GM19099 (cell line): ENCODE results near the gene STPG3.
A peak's percentile ranks its signal among the peaks of the same experiment; 100 is the strongest.

Experiments
- POLR2A ChIP-seq: IDR thresholded peaks from 3 replicates; pipeline ENCODE4 v1.6.1; 2011; ENCODE audit warnings: low read depth; ENCODE audit not compliant: insufficient read length; ENCODE audit errors: extremely low read depth

Gene STPG3

DNA sequence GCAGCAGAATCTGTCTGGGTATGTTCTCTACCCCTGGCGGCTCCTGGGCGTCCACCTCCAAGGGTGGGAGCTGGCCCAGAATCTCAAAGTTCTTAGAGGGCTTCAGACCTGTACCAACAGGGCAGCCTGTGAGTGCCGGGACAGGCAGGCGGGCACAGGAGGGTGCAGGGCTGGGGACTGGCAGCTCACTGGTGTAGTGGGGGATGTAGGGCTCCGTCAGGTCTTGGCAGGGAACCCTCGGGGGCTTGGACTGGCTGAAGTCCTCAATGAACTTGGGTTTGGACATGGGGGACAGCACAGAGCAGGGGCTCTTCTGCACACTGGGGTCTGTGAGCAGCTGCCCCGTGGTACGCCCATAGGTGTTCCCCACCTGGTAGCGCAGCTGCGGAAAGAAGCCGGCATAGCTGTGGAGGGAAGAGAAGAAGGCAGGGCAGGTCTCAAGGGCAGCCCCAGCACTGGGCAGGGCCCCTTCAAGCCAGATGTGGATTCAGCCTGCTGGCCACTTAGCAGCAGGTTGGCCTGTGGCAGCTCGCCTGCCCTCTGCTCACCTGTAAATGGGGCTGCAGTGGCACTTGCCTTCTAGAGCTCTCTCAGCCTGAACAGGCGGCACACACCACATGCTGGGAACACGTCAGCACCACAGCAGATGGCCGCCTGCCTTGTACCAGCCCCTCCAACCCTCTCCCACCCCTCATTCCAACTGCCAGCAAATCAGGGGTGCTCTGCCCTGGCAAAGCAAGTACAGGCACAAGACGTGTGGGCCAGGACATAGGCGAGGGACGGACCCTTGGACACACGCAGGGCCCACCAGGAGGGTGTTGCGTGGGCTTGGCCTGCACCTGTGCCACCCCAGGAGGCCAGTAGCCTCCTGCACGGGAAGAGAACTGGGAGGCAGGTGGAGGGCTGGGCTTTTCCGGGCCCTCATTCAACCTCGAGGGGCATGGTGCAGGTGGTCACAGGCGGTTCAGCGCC lies 5.3 kb upstream of the STPG3 start:
- no peak for TF ChIP-seq POLR2A

DNA sequence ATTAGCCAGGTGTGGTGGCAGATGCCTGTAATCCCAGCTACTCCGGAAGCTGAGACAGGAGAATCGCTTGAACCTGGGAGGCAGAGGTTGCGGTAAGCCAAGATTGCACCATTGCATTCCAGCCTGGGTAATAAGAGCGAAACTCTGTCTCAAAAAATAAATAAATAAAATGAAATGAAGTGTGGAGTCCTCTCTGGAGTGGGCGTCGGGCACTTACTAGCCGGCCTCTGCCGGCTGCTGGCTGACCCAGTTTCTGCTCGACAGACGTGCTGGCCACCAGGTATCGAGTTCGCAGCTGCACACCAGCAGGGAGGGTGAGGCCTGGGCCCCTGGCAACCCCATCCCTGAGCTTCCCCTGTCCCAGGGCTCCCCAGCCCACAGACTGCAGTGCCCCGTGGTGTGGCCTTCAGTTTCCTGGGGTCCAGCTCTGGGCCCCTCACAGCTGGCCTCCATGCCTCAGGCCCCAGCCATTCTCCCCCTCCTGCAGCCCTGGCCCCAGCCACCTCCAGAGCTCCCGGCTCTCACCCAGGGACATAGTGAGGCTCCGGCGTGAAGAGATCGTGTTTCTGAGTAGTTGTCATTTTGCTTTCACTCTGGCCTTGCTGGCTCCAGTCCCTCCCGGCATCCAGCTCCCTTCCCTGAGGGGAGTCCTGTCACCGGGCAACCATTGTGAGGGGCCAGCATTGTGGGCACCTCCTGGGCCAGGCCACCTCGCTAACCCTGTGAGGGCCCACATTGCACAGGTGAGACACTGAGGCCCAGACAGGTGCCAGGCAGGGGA lies 3.8 kb upstream of the STPG3 start:
- no peak for TF ChIP-seq POLR2A

DNA sequence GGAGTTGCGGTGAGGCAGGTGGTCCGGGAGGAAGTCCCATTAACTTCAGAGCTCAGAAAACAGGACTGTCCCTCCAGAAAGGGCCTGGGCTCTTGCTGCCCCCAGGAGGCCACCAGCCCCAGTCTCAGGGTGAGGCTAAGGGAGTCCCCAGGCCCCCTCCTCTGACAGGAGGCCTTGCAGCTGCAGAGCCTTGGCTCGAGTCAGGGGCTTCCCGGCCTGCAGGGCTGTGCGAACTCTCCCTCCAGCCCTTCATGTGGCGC lies 3.2 kb upstream of the STPG3 start:
- no peak for TF ChIP-seq POLR2A

DNA sequence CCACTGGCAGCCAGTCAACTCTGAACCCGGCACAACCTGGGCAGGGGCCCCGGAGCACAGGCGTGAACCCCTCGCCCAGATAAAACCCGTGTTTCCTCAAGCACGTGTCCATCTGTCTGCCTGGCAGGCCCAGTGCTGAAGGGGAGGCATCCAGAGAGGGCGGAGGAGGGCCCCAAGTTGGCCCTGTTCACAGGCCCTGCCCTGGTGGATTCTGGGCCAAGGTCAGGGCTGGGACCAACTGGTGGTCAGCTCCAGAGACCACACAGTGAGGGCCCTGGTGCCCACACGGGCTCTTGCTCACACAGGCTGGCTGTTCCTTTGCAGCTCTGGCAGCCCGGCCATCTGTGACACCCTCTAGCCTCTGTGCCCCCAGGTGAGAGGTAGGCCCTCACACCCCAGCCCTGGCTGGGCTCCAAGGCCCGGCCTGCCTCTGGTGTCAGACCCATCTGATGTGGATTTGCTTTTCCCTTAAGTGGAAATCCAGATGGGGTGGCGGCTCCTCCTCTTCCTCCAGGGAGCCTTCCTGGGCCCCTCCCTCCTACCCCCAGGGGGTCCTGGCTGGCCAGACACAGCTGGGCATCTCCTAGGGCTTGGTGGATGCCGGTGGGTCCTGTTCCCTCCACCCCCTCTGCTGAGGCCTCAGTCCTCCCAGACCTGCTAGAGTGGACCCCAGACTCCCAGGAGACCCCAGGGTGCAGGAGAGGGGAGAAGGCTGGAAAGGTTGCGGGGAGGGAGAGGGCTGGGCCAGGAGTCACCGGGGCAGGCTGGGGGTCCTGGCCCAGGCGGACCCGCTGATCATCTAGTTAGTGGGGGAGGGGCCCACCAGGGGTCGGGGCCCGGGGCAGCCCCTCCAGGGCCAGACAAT lies 525 bp upstream of the STPG3 start:
- no peak for TF ChIP-seq POLR2A

DNA sequence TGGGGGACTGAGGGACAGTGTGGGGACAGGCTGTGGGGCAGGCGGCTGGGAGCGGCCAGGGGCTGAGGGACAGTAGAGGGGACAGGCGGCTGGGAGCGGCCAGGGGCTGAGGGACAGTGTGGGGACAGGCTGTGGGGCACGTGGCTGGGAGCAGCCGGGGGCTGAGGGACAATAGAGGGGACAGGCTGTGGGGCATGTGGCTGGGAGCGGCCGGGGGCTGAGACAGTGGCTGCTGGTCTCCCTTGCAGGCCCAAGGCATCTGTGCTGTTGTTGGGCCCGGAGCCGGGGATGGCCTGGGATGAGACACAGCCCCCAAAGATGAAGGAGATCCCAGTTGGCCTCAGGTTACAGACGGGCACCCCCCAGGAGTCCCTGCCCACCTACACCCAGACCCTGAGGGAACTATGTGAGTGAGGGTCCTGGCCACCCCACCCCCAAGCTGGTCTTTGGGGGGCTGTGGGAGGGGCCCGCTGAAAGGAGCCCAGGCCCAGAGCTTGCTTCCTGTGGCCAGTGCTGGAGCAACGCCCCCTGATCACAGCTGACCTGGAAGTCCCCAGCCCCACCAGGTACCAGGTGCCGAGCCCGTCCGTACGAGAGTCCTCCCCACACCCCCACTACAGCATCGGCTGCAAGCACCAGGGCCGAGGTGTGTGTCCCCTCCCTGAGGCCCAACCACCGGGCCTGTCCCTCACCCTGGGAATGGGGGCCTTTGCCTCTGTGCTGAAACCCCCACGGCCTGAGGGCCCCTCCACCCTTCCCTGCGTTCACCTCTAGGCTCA lies 593 bp downstream of the STPG3 start:
- no peak for TF ChIP-seq POLR2A

DNA sequence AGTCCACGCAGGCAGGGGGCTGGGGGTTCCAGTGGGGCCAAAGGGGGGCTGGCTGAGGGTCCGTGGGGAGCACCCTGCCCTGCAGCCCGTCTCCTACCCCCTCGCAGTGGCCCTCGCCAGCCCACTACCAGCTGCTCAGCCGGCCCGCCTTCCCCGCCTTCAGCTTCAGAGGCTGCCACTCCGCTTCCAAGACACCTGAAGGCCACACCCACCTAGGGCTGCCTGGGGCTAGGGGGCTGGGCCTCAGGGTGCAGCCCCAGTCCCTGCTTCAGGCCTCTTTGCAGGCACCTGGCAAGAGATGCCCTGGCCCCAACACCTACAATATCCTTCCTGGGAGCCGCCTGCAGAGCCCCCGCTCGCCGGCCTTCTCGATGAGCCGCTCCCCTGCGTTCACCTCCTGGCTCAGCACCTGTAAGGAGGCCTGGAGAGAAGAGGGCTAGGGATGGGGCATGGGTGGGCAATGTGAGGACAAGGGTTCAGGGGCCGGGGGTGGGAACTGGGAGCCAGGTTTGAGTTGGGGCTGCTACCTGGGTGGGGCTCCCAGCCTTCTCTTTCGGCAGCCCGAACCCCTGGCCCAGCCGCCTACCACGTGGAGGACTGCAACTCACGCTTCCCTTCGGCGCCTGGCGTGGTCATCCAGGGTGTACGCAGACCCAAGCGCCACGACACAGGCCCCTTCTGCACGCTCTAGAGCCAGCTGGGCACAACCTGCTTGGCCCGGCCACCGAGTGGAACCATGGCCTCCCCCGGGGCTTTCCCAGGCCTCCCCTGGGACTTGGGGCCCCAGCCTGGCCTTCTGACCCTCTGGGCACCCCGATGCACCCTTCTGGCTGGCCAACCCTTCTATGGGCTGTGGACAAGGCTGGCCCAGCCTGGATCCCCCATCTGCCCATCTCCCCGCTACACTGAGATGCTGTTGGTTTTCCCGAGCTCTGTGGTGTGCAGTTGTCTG lies 1.7 kb downstream of the STPG3 start:
- TF ChIP-seq POLR2A = no peak

DNA sequence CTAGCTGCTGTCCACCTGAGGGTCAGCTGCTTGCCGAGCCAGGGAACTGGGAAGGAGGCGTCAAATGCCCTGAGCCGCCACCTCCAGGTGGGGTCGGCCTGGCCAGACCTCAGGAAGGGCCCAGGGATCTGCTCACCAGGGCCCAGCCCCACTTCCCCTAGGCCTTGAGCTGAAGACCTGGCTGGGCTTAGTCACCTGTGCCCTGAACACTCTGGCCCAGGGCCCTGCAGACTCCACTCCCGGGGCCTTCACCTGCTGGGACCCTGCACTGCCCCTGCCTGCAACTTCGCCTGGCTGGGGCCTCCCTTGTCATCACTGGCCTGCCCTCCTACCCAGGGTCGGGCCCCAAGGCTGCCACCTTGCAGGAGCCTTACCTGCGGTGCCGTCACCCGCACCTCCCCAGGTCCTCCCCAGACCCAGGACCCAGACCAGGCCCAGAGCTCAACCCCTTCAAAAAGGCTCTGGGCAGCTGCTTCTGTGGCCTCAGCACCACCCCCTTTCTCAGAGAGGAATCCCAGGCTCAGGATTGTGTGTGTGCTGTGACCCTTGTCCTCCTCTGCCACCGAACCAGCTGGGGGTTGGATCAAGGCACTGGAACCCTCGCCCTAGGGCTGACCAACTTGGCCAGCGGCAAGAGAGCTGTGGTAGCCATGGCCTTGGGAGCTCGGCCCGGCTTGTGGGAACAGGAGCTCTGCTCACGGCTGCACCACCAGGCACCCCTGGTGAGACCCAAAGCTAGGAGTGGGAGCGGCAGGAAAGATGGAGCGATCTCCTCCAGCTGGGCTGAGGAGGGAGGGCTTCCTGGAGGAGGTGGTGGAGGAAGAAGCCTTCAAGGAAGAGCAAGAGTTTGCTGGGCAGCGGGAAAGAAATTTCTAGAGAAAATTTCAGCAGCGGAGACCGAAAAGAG lies 2.9 kb downstream of the STPG3 start:
- TF ChIP-seq POLR2A = no peak

DNA sequence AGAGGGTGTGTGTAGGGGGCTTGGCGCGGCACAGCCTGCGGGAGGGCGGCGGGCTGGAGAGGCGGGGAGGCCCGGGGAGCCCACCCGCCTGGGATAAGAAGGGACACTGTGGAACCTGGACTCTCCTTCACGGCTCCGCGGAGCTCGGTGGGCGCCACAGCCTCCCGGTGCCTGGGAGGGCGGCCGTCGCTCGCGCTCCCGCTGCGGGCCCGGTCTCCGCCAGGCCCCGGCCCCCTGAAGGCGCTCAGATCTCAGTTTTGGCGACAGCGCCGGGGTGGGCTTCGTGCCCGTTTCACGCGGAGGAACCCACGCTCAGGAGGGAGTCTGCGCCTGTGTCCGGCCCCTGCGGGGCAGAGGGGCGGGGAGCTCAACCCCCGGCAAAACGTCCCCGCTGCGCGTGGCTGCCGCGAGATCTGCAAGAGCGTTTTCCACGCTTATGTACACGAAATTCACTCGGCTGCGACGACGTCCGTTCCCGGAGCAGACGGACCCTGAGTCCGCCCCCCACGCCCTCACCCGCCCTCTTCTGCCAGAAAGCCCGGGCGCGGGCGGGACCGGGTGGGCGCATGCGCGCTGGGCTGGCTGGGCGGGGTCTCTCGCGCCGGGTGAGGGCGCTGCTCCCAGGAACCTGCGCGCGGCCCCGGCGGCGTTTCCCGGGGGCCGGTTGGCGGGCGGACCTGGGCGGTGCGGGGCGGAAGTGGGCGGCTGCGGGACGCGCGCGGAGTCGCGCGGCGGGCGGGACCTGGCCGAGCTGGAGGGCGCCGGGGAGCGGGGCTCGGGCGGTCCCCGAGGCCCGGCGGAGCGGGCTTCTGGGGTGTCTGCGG lies 3.8 kb downstream of the STPG3 start, which contains the start of gene NELFB:
Gene NELFB, plus strand, starts transcription at position 704 of the 824 bp plus-strand sequence.
- TF ChIP-seq POLR2A = peak; percentile 82

DNA sequence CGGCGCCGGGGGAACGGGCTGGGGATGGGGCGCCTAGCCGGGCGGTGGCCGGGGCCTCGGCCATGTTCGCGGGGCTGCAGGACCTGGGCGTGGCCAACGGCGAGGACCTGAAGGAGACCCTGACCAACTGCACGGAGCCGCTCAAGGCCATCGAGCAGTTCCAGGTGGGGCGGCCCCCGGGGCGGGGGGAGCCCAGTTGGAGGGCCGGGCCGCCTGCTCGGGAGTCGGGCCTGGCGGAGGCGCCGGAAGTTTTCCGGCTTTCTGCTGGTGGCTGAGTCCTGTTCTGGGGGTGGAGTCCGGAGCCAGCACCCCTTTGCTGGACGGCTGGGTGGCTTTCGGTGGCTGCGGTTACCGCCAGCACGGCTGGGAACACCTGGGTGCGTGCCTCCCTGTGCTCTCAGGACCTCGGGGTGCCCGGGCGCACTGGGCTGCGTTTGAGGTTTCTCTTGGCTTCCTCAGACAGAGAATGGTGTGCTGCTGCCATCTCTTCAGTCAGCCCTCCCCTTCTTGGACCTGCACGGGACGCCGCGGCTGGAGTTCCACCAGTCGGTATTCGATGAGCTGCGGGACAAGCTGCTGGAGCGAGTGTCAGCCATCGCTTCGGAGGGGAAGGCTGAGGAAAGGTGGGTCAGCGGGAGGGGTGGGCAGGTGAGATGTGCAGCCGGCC lies 4.5 kb downstream of the STPG3 start:
- no peak for TF ChIP-seq POLR2A

DNA sequence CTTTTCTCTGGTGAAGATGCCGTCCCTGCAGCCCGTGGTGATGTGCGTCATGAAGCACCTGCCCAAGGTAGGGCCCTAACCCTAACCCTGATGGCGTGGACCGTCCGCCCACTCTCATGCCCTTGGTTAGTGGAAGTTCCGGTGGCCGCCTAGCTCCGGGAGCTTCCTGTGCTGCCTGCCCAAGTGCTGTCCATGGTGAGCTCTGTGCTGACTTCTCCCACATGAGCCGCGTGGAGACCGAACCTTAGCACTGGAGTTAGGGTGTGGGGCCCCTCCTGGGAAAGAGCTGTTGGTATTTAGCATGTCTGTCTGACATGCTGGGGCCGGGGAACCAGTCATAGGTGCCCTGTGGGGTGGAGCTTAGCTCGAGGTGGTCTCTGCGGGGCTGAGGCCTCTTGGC lies 5.3 kb downstream of the STPG3 start:
- no peak for TF ChIP-seq POLR2A

DNA sequence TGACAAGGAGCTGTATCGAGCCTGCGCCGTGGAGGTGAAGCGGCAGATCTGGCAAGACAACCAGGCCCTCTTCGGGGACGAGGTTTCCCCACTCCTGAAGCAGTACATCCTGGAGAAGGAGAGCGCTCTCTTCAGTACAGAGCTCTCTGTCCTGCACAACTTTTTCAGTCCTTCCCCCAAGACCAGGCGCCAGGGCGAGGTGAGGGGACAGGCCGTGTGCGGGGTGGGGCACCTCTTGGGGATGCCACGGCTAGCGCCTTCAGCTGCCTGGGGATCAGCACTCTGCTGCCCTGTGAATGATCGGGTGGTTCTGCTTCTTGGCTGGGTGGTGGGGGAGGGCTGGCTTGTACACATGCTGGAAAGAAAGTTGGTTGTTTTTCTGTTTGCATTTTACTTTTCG lies 5.8 kb downstream of the STPG3 start:
- TF ChIP-seq POLR2A = no peak

DNA sequence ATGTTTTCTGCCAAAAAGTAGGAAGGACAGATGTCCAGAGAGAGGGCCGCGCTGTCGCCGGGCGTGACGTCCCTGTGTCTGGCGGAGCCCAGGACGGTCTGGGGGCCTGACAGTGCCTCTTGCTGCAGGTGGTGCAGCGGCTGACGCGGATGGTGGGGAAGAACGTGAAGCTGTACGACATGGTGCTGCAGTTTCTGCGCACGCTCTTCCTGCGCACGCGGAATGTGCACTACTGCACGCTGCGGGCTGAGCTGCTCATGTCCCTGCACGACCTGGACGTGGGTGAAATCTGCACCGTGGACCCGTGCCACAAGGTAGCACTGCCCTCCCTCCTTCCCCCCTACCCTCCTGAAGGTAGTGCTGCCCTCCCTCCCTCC lies 11.8 kb downstream of the STPG3 start:
- TF ChIP-seq POLR2A = no peak
